ENCODE measurements around the gene CTRL.
A peak's percentile ranks its signal among the peaks of the same experiment; 100 is the strongest.

The CTRL gene

DNA sequence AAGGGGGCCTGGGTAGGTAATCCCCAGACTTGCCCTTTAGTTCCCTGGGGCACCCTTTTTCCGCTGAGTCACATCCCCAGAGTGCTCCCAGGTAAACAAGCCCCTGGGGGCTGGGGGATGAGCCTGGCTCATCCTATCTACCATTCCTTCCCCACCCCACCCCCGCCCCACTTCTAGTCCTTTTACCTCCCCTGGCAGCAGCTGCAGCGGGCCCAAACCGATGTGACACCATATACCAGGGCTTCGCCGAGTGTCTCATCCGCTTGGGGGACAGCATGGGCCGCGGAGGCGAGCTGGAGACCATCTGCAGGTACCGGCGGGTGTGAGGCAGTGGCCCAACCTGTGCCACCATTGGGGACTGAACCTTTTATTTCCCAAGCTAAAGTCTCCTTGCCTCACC is 46.1 kb downstream of the CTRL start:
- DNase-seq = no peak

DNA sequence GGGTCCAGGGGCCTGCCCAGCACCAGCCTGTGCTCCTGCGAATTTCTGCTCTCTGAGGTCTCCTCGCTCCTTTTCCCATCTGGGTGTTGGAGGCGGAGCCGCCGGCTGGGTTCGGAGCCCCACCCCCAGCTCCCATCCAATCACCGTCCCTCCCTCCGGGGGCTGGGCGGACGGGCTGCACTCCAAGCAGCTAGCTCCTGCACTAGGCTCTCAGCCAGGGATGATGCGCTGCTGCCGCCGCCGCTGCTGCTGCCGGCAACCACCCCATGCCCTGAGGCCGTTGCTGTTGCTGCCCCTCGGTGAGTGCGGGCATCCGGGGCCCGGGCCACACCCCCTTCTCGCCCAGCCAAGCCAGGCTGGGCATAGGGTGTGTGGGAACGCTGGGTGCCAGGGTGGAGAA is 47.0 kb downstream of the CTRL start, which contains the start of gene NRN1L:
Gene NRN1L, plus strand, starts transcription at position 202 of the 400 bp plus-strand sequence. Its CDS starts 19 bp downstream, at position 221.
- no peak for DNase-seq

DNA sequence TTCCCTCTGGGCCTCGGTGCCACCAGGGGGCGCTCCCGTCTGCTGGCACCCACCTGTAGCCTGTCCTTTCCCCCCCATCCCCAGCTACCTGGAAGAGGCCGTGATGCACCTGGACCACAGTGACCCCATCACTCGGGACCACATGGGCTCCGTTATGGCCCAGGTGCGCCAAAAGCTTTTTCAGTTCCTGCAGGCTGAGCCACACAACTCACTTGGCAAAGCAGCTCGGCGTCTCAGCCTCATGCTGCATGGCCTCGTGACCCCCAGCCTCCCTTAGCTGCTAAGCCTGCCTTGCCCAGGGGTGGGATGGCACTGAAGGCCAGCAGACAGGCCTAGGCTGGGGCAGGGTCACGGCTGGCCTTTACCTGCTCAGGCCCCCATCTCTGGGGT is 47.8 kb downstream of the CTRL start:
- peak; percentile 67 to 77 for DNase-seq

DNA sequence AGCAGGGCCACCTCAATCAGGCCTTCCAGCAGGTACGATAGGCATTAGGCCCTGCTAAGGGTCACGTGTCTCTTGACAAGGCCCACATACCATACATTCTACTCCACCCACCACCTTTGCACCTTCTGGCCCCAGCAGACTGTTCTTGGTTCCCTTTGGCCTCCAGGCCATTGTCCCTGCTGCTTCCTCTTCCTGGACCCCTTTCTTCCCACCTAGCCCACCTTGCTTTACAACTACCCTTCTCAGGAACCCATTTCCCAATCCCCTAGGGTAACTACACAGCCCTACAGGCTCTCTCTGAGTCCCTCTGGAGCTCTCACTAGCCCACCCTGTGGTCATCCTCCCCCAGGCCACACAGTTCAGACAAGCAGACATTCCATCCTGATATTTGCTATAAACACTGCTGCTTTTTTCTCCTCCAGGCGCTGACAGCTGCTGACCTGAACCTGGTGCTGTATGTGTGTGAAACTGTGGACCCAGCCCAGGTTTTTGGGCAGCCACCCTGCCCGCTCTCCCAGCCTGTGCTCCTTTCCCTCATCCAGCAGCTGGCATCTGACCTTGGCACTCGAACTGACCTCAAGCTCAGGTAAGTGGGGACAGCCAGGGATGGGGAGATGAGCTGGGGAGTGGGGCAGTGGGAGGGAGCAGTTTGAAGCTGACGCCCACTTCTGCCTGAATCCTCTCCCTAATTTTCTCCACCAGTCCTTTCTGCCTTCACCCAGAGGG is 48.4 kb downstream of the CTRL start:
- DNase-seq = no peak

DNA sequence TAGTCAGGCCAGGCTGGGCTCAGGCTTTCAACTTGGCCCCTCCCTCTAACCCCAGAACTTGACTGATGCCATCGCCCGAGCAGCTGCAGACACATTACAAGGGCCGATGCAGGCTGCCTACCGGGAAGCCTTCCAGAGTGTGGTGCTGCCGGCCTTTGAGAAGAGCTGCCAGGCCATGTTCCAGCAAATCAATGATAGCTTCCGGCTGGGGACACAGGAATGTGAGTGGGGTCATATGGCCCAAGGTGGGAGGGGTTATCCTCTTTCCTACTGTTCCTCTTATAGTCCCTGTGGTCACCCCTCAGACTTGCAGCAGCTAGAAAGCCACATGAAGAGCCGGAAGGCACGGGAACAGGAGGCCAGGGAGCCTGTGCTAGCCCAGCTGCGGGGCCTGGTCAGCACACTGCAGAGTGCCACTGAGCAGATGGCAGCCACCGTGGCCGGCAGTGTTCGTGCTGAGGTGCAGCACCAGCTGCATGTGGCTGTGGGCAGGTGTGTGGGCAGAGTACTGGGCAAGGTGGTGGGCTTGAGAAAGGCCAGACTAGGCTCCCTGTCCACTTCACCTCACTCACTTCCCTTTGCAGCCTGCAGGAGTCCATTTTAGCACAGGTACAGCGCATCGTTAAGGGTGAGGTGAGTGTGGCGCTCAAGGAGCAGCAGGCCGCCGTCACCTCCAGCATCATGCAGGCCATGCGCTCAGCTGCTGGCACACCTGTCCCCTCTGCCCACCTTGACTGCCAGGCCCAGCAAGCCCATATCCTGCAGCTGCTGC is 49.1 kb downstream of the CTRL start:
- DNase-seq = no peak

DNA sequence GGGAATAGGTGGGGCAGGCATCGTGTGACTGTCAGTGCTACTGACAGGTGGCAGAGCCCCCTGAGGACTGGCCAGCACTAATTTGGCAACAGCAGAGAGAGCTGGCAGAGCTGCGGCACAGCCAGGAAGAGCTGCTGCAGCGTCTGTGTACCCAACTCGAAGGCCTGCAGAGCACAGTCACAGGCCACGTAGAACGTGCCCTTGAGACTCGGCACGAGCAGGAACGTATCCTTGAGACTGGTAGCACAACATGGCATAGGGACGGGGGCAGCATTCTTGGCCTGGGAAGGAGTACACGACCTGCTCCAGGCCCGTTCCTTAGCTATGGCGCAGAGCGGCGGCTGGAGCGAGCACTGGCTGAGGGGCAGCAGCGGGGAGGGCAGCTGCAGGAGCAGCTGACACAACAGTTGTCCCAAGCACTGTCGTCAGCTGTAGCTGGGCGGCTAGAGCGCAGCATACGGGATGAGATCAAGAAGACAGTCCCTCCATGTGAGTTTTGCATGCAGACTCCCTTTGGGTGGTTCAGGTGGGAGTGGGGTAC is 50.0 kb downstream of the CTRL start:
- DNase-seq = no peak

DNA sequence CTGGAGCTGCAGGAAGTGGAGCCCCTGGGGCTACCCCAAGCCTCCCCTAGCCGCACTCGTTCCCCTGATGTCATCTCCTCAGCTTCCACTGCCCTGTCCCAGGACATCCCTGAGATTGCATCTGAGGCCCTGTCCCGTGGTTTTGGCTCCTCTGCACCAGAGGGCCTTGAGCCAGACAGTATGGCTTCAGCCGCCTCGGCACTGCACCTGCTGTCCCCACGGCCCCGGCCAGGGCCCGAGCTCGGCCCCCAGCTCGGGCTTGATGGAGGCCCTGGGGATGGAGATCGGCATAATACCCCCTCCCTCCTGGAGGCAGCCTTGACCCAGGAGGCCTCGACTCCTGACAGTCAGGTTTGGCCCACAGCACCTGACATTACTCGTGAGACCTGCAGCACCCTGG is 51.1 kb downstream of the CTRL start:
- DNase-seq = no peak

DNA sequence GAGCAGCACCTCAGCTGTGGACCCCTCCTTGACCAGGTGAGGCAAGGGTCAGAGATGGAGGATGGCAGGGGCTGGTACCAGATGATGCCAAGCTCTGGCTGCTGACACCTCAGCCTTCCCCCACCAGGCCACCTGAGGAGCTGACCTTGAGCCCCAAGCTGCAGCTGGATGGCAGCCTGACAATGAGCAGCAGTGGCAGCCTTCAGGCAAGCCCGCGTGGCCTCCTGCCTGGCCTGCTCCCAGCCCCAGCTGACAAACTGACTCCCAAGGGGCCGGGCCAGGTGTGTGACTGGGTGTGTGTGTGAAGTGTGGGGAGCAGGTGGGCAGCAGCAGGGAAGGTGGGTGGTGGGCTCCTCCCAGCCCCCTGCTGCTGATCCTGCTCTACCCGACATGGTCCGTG is 51.7 kb downstream of the CTRL start:
- DNase-seq = no peak

All from CD4-positive, alpha-beta T cell treated with Interferon alpha-2 for 1 hour (primary cell).